Measurements from ENCODE around the gene C4BPB. TPM values are rescaled to one million over a fixed set of nuclear protein-coding genes. Genes with fewer than 3 reads are reported as not detected.

Gene C4BPB
- total RNA-seq, 3 donors from 2014 or later (not counting 1 experiment from before 2014, with no cell fraction given) = not detected

DNA sequence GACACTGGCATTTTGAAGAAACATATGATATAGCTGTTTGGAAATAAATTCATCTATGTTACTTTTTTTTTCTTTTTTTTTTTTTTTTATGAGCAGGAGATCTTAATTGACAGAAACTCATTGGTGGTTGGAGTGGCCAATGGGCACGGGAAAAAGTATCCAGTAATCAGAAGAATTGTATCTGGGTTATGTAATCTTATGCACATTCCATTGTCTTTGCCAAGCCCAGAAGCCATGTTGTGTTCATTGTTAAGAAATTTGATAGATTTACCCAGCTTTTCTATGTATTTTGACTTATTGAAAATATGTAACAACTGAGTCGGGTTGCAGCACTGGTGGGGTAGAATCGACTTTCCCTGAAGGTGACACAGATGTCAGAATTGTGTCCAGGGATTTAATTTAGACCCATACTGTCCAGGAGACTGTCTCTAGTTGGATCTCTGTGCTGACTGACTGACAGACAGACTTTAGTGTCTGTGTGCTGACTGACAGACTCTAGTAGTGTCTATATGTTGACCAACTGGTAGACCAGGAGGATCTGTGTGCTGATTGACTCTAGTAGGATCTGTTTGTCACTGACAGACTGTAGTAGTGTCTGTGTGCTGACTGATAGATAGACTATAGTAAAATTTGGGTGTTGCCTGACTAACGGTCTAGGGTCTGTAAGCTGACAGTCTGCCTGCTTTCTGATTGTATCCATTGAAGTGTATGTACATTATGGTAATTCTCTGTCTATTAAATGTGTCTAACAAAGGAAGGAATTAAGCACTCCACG lies 12.3 kb upstream of the C4BPB start:
- no peaks in the 10 kb centered on the region for H3K9me3 Mint-ChIP-seq
- intact Hi-C loops (cut with micrococcal nuclease) = no loop called here
- H3K27me3 Mint-ChIP-seq (ENCODE audit: low read depth in 2 of 2) = peaks cover 0 to 7% of the 10 kb centered on the region in 2 donors
- no peak overlapping the region for H3K27ac Mint-ChIP-seq
- H3K4me3 ChIP-seq (ENCODE audit: low read length) = no peak overlapping the region
- TF ChIP-seq, protein P1, sequence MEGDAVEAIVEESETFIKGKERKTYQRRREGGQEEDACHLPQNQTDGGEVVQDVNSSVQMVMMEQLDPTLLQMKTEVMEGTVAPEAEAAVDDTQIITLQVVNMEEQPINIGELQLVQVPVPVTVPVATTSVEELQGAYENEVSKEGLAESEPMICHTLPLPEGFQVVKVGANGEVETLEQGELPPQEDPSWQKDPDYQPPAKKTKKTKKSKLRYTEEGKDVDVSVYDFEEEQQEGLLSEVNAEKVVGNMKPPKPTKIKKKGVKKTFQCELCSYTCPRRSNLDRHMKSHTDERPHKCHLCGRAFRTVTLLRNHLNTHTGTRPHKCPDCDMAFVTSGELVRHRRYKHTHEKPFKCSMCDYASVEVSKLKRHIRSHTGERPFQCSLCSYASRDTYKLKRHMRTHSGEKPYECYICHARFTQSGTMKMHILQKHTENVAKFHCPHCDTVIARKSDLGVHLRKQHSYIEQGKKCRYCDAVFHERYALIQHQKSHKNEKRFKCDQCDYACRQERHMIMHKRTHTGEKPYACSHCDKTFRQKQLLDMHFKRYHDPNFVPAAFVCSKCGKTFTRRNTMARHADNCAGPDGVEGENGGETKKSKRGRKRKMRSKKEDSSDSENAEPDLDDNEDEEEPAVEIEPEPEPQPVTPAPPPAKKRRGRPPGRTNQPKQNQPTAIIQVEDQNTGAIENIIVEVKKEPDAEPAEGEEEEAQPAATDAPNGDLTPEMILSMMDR (IDR thresholded peaks at IDR 0.05) = no peak
- H3K36me3 ChIP-seq (ENCODE audit: control insufficient read depth, insufficient read depth, low read length) = no peaks in the 10 kb centered on the region
- DNase-seq = no peak
- no peaks in the 10 kb centered on the region for H3K36me3 Mint-ChIP-seq
- WGBS (ENCODE audit: insufficient coverage) = 87% methylated on average over 4 of the region's 5 CpGs
- peaks cover 3 to 5% of the 10 kb centered on the region in 2 donors for H3K4me1 Mint-ChIP-seq
- peaks cover 8% of the 10 kb centered on the region for H3K4me1 ChIP-seq (ENCODE audit: control insufficient read depth, insufficient read depth, low read length)
- no peak for ATAC-seq
- no peak overlapping the region for H3K27ac ChIP-seq (ENCODE audit: low read length)
- H3K27me3 ChIP-seq (ENCODE audit: control insufficient read depth, insufficient read depth, low read length) = no peaks in the 10 kb centered on the region
- H3K9me3 ChIP-seq (ENCODE audit: control insufficient read depth, insufficient read depth, low read length) = no peaks in the 10 kb centered on the region
- no peak overlapping the region for H3K4me3 Mint-ChIP-seq

DNA sequence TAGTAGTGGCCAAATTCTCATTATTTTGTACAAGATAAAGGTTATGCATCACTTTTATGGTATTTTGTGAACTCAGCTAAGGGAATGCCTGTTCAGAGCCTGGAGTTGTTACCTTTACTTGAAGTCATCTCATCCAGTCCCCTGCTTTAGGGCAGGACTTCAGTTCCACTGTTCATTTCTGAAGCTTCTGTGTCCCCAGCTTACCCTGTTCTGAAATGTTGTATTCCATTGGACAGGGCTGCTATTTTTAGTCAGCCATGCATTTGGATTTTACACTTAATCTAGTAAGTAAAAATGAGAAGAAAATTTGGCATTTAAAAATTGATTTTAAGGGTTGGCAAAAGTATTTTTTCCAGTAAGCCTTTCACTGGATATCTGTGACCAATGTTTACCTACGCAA lies 11.6 kb upstream of the C4BPB start:
- no peaks in the 10 kb centered on the region for H3K9me3 ChIP-seq (ENCODE audit: control insufficient read depth, insufficient read depth, low read length)

DNA sequence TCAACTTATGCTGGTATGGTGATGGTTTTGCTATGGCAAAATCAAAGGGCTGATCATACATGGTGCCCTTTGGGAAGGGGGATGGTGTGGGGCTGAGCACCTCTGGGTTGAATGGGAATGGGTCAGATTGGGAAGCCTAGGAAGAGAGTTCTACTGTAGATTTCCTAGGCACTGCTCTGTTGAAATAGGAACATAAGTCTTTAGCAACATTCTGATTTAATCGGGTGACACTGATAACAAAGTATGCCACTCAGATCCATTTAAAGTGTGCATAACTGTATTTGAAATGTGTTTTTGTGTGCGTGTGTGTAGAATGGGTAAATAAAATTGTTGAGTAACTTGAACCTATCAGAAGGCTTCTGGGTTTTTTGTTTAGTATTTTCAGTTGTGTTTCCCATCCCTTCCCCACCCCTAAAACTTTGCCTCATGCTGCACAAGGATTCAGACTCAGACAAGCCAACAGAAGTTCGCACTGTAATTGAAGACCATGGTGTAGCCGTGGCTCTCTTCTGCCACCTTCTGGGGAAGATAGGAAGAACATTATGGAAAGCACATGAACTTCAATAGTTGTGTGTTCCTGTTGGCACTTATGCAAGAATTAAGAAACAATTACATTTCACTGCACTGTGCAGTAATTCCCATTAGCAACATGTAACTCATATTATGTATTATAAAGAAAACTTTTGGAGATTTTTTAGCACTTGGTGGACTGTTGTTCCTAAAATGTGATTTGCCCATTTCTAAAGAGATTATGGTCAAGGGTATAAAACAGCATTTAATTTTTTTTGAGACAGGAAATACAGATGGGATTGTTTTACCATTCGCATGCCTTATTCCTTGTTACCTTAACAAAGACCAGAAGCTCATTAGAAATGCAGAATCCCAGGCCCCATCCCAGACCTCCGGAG lies 10.9 kb upstream of the C4BPB start:
- no peak overlapping the region for H3K27ac ChIP-seq (ENCODE audit: low read length)
- 60% methylated on average over 6 of the region's 6 CpGs for WGBS (ENCODE audit: insufficient coverage)
- no peaks in the 10 kb centered on the region for H3K27me3 ChIP-seq (ENCODE audit: control insufficient read depth, insufficient read depth, low read length)
- TF ChIP-seq, protein P1 (IDR thresholded peaks at IDR 0.05) = peak; percentile 89
- no peaks in the 10 kb centered on the region for H3K36me3 Mint-ChIP-seq
- no peaks in the 10 kb centered on the region for H3K4me1 Mint-ChIP-seq
- no peak overlapping the region for H3K4me3 ChIP-seq (ENCODE audit: low read length)
- H3K4me3 Mint-ChIP-seq = no peak overlapping the region
- peak in 1 of 2 donors; percentile 89 for DNase-seq
- peaks cover 8 to 11% of the 10 kb centered on the region in 2 donors for H3K27me3 Mint-ChIP-seq (ENCODE audit: low read depth in 2 of 2)
- H3K9me3 Mint-ChIP-seq = no peaks in the 10 kb centered on the region
- H3K36me3 ChIP-seq (ENCODE audit: control insufficient read depth, insufficient read depth, low read length) = no peaks in the 10 kb centered on the region
- no peak overlapping the region for H3K27ac Mint-ChIP-seq
- no peaks in the 10 kb centered on the region for H3K9me3 ChIP-seq (ENCODE audit: control insufficient read depth, insufficient read depth, low read length)
- intact Hi-C loops (cut with micrococcal nuclease) = loop anchor here (1.0 kb wide), 1 partner anchor 27 kb away; no protein-coding TSS in a partner anchor
- H3K4me1 ChIP-seq (ENCODE audit: control insufficient read depth, insufficient read depth, low read length) = no peaks in the 10 kb centered on the region
- peak; percentile 92 to 100 (median 98) for ATAC-seq

More for the DNA sequence above, 11.6 kb upstream of the C4BPB start:
- intact Hi-C loops (cut with micrococcal nuclease) = loop anchor here (1.0 kb wide), 1 partner anchor 27 kb away; no protein-coding TSS in a partner anchor
- H3K36me3 Mint-ChIP-seq = no peaks in the 10 kb centered on the region
- H3K9me3 Mint-ChIP-seq = no peaks in the 10 kb centered on the region
- no peak for DNase-seq
- H3K4me3 Mint-ChIP-seq = no peak overlapping the region
- Histone ChIP-seq H3K27ac (ENCODE audit: low read length) (no peak overlapping the region), H3K4me3 (ENCODE audit: low read length) (no peak overlapping the region), H3K27me3 (ENCODE audit: control insufficient read depth, insufficient read depth, low read length) (no peaks in the 10 kb centered on the region), H3K36me3 (ENCODE audit: control insufficient read depth, insufficient read depth, low read length) (no peaks in the 10 kb centered on the region), H3K4me1 (ENCODE audit: control insufficient read depth, insufficient read depth, low read length) (peaks cover 2% of the 10 kb centered on the region)
- 100% methylated on average over 1 of the region's 1 CpG for WGBS (ENCODE audit: insufficient coverage)
- peaks cover under 1 to 8% of the 10 kb centered on the region in 2 donors for H3K27me3 Mint-ChIP-seq (ENCODE audit: low read depth in 2 of 2)
- TF ChIP-seq, protein P1 (IDR thresholded peaks at IDR 0.05) = no peak
- no peak for ATAC-seq
- no peak overlapping the region for H3K27ac Mint-ChIP-seq
- H3K4me1 Mint-ChIP-seq = no peaks in the 10 kb centered on the region
